Kidney (tissue), 14 donors: Measurements from ENCODE around the gene TNRC6C. TPM values are rescaled to one million over a fixed set of nuclear protein-coding genes. Genes with fewer than 3 reads are reported as not detected.

Source experiments
- DNase-seq, 5 donors: peaks; one replicate each; pipeline ENCODE4 v3.0.0-alpha.2; 2013 to 2020
- FAIRE-seq: peaks from 2 replicates; lab custom pipeline; 2012; peaks lifted over from hg19 to GRCh38; lab: Jason Lieb, UNC
- H3K27ac ChIP-seq, 2 donors: one replicate each; pipeline ENCODE4 v1.7.0; 2013; ENCODE audit warnings: low read depth in 2 of 2, low read length in 2 of 2, inconsistent platforms in 1 of 2
- H3K27me3 ChIP-seq: one replicate; pipeline ENCODE4 v1.7.1; 2013; ENCODE audit warnings: low read length, inconsistent platforms; ENCODE audit not compliant: control insufficient read depth, insufficient read depth
- H3K36me3 ChIP-seq, 3 donors: one replicate each; pipeline versions ENCODE4 v1.7.0 to v1.7.1; 2013; ENCODE audit warnings: low read length in 3 of 3, control low read depth in 1 of 3, inconsistent platforms in 1 of 3; ENCODE audit not compliant: insufficient read depth in 3 of 3, control insufficient read depth in 2 of 3
- H3K4me1 ChIP-seq, 3 donors: one replicate each; pipeline versions ENCODE4 v1.7.0 to v1.7.1; 2013; ENCODE audit warnings: low read length in 3 of 3, inconsistent platforms in 1 of 3, low read depth in 1 of 3; ENCODE audit not compliant: control insufficient read depth in 2 of 3, insufficient read depth in 2 of 3
- H3K4me3 ChIP-seq, 3 donors: one replicate each; pipeline versions ENCODE4 v1.7.0 to v1.8.1; 2013; ENCODE audit warnings: low read length in 3 of 3, control low read depth in 1 of 3, inconsistent platforms in 1 of 3
- H3K9ac ChIP-seq, 3 donors: one replicate each; pipeline versions ENCODE4 v1.7.0 to v1.7.1; 2013; ENCODE audit warnings: low read length in 3 of 3, control low read depth in 1 of 3, inconsistent platforms in 1 of 3
- H3K9me3 ChIP-seq, 3 donors: one replicate each; pipeline versions ENCODE4 v1.7.0 to v1.7.1; 2013; ENCODE audit warnings: low read length in 3 of 3, control low read depth in 1 of 3, inconsistent platforms in 1 of 3; ENCODE audit not compliant: control insufficient read depth in 2 of 3, insufficient read depth in 1 of 3
- CTCF ChIP-seq: IDR thresholded peaks from 3 replicates; pipeline ENCODE4 v1.5.1; 2012; ENCODE audit warnings: mild to moderate bottlenecking, moderate library complexity, borderline replicate concordance; ENCODE audit not compliant: insufficient read depth; ENCODE audit errors: extremely low read depth
- intact Hi-C: fragments of 100-400 bp; cut with DNase I; formaldehyde crosslinking; loops from one replicate; pipeline ENCODE4 v1.11.1; 2022
- polyA plus RNA-seq: library from polyadenylated mRNA; stranded (reverse); fragments of 350-450 nt; fragmentation: Illumina TruSeq; extraction: RNeasy Lipid Tissue Mini Kit (QIAGEN cat#74804); gene quantifications from one replicate; pipeline ENCODE4 v1.2.3, GENCODE V29; 2014; ENCODE audit warnings: low read depth, low replicate concordance; ENCODE audit not compliant: insufficient read depth
- total RNA-seq: library from RNA; stranded (reverse); fragmentation: NEBNext Ultra II Directional; extraction: Animal tissue kit (Norgen Biotek cat#: 25700); gene quantifications from one replicate; pipeline ENCODE4 v1.2.1, GENCODE V29; 2021
- donor health status: control.
- donor health status: control.
- donor health status: control.
- donor health status: control.
- donor health status: control.
- donor health status: DM: yes; HTN: yes; CAD: no.
- donor health status: Normal renal cell carcinoma (clear cell type).

TNRC6C gene
- total and polyA plus RNA-seq, 2 donors from 2014 or later = 1.9 to 29.4 TPM

GRCh38 chr17:77948690-77949114, 9.8 kb upstream of the TNRC6C start:
- H3K4me1 ChIP-seq = no peaks in the 10 kb centered on the region
- H3K4me3 ChIP-seq = no peak overlapping the region
- intact Hi-C loops = no loop called here
- H3K36me3 ChIP-seq = no peaks in the 10 kb centered on the region
- FAIRE-seq (no peak), DNase-seq (peak in 3 of 5 donors; percentile 56 to 82 (median 70))
- TF ChIP-seq CTCF = no peak
- no peak overlapping the region for H3K27ac ChIP-seq
- H3K27me3 ChIP-seq = no peaks in the 10 kb centered on the region
- no peaks in the 10 kb centered on the region for H3K9me3 ChIP-seq
- H3K9ac ChIP-seq = no peak overlapping the region

- no peak for FAIRE-seq
- Histone ChIP-seq H3K9me3 (no peaks in the 10 kb centered on the region), H3K36me3 (no peaks in the 10 kb centered on the region), H3K4me1 (no peaks in the 10 kb centered on the region), H3K27me3 (no peaks in the 10 kb centered on the region), H3K27ac (no peak overlapping the region), H3K9ac (no peak overlapping the region), H3K4me3 (no peak overlapping the region)
- intact Hi-C loops = no loop called here
- DNase-seq = no peak
- TF ChIP-seq CTCF = no peak
Observed at GRCh38 chr17:77951123-77951522, 7.4 kb upstream of the TNRC6C start.

- FAIRE-seq = no peak
Observed at GRCh38 chr17:77952368-77952767, 6.1 kb upstream of the TNRC6C start.

More at GRCh38 chr17:77952368-77952767, 6.1 kb upstream of the TNRC6C start:
- TF ChIP-seq CTCF = no peak
- intact Hi-C loops = no loop called here
- Histone ChIP-seq H3K27ac (no peak overlapping the region), H3K4me1 (no peaks in the 10 kb centered on the region), H3K9ac (no peak overlapping the region), H3K4me3 (no peak overlapping the region), H3K9me3 (no peaks in the 10 kb centered on the region), H3K27me3 (peaks cover 6% of the 10 kb centered on the region), H3K36me3 (no peaks in the 10 kb centered on the region)
- DNase-seq = no peak
